ENCODE measurements around the gene ZNF773. TPM values are rescaled to one million over a fixed set of nuclear protein-coding genes. Genes with fewer than 3 reads are reported as not detected.

Gene ZNF773
- polyA plus RNA-seq, 3 donors = 11.4 to 17.0 (median 16.0) TPM

DNA sequence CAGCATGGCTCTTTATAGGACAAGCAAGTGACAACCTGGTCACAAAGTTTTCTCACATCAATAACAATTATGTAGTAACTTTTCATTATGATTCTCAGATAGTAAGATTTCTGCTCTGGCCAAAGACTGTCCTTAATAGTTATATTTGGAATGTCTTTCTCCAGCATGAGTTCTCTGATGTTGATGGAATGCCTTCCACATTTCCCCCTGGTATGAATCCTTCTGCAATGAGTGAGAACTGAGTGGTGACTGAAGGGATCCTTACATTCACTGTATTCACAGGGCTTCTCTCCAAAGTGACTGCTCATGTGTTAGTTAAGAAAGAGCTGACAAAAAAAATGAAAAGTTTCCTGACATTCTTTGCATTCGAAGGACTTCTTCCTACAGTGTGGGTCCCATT lies 46.8 kb downstream of the ZNF773 start:
- DNase-seq = no peak

DNA sequence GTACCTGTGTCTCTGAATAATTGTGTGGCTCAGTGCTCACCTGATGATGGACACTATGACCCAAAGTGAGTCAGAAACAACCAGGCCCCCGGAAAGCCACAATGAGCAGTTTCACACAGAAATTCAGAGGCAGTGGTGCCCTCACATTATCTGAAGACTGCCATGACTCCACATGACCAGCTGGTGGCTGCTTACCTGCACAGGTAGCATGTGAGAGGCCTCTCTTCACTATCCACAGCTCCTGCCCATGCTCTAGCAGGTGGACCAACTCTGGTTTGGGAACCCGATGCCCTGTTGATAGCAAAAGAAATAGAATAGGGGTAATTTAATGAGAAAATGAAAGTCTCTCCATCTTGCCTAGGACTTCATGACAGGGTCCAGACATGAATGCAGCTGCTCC lies 52.7 kb downstream of the ZNF773 start:
- DNase-seq = no peak

DNA sequence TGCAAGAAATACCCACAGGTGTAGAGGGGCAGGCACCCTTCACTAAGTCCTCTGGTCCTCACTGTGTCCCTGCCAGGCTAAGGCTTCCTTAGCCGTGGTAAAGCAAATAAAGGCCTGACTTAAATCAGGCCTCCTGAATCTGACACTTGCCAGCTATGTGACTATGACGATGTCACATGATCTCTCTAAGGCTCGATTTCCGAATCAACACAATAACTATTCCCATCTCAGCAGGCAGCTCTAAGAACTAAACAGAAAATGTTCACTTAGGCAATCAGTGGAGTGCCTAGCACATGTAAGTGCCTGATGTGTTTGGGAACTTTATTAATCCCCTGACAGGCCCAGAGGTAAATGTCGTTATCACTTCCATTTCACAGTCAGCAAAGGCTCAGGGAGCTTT lies 57.9 kb downstream of the ZNF773 start:
- DNase-seq = no peak

Other genes starting within 250 kb of the ZNF773 start
- gene ZNF460, start 219.5 kb upstream of the ZNF773 start, polyA plus RNA-seq (ENCODE audit: insufficient read length in 3 of 3) = 1 to 10 TPM; 2.4 to 4.9 (median 4.7) TPM
- gene ZNF543, start 179.5 kb upstream of the ZNF773 start, polyA plus RNA-seq (ENCODE audit: insufficient read length in 3 of 3) = 10 to 100 TPM in 1 of 3 donors, 1 to 10 TPM in 2; 7.4 to 10.4 (median 9.9) TPM
- 10 to 100 TPM; 15.1 to 20.2 (median 17.6) TPM for gene ZNF304, start 148.7 kb upstream of the ZNF773 start, polyA plus RNA-seq (ENCODE audit: insufficient read length in 3 of 3)
- 10 to 100 TPM; 15.7 to 18.1 (median 17.8) TPM for gene TRAPPC2B, start 136.4 kb upstream of the ZNF773 start, polyA plus RNA-seq (ENCODE audit: insufficient read length in 3 of 3)
- 1 to 10 TPM; 5.6 to 9.7 (median 9.0) TPM for gene ZNF547, start 136.4 kb upstream of the ZNF773 start, polyA plus RNA-seq (ENCODE audit: insufficient read length in 3 of 3)
- gene ZNF548, start 110.1 kb upstream of the ZNF773 start, polyA plus RNA-seq (ENCODE audit: insufficient read length in 3 of 3) = 10 to 100 TPM; 17.9 to 40.9 (median 28.8) TPM
- gene ZNF17, start 88.8 kb upstream of the ZNF773 start, polyA plus RNA-seq (ENCODE audit: insufficient read length in 3 of 3) = 10 to 100 TPM in 2 of 3 donors, 1 to 10 TPM in 1; 9.5 to 17.1 (median 12.9) TPM
- 10 to 100 TPM in 2 of 3 donors, 1 to 10 TPM in 1; 8.9 to 20.2 (median 13.3) TPM for gene ZNF749, start 64.6 kb upstream of the ZNF773 start, polyA plus RNA-seq (ENCODE audit: insufficient read length in 3 of 3)
- gene VN1R1, start 42.8 kb upstream of the ZNF773 start, polyA plus RNA-seq (ENCODE audit: insufficient read length in 3 of 3) = 1 to 10 TPM; 1.9 to 7.8 (median 5.3) TPM
- 10 to 100 TPM; 18.9 to 33.1 (median 25.2) TPM for gene ZNF772, start 22.4 kb upstream of the ZNF773 start, polyA plus RNA-seq (ENCODE audit: insufficient read length in 3 of 3)
- 10 to 100 TPM; 19.3 to 25.2 (median 25.1) TPM for gene ZNF419, start 12.2 kb upstream of the ZNF773 start, polyA plus RNA-seq (ENCODE audit: insufficient read length in 3 of 3)
- gene ZNF549, start 27.4 kb downstream of the ZNF773 start, polyA plus RNA-seq (ENCODE audit: insufficient read length in 3 of 3) = 10 to 100 TPM; 10.8 to 17.9 (median 16.3) TPM
- 10 to 100 TPM; 19.1 to 25.3 (median 20.8) TPM for gene ZNF550, start 59.9 kb downstream of the ZNF773 start, polyA plus RNA-seq (ENCODE audit: insufficient read length in 3 of 3)
- 1 to 10 TPM; 7.7 to 9.5 (median 9.3) TPM for gene ZNF416, start 79.0 kb downstream of the ZNF773 start, polyA plus RNA-seq (ENCODE audit: insufficient read length in 3 of 3)
- gene ZIK1, start 84.2 kb downstream of the ZNF773 start, polyA plus RNA-seq (ENCODE audit: insufficient read length in 3 of 3) = 10 to 100 TPM; 19.7 to 21.0 (median 20.8) TPM
- gene ZNF530, start 99.9 kb downstream of the ZNF773 start, polyA plus RNA-seq (ENCODE audit: insufficient read length in 3 of 3) = 1 to 10 TPM; 4.6 to 7.7 (median 6.7) TPM
- 10 to 100 TPM; 25.9 to 30.7 (median 27.7) TPM for gene ZNF134, start 114.3 kb downstream of the ZNF773 start, polyA plus RNA-seq (ENCODE audit: insufficient read length in 3 of 3)
- gene ZNF211, start 133.2 kb downstream of the ZNF773 start, polyA plus RNA-seq (ENCODE audit: insufficient read length in 3 of 3) = 10 to 100 TPM; 29.8 to 52.6 (median 38.6) TPM
- under 1 TPM in 1 of 3 donors, not detected in 2; 0.24 TPM for gene ZSCAN4, start 169.0 kb downstream of the ZNF773 start, polyA plus RNA-seq (ENCODE audit: insufficient read length in 3 of 3)
- gene ZNF551, start 182.0 kb downstream of the ZNF773 start, polyA plus RNA-seq (ENCODE audit: insufficient read length in 3 of 3) = 10 to 100 TPM; 12.3 to 21.4 (median 17.8) TPM
- gene ZNF154, start 209.3 kb downstream of the ZNF773 start, polyA plus RNA-seq (ENCODE audit: insufficient read length in 3 of 3) = 10 to 100 TPM; 23.9 to 39.4 (median 37.7) TPM
- 10 to 100 TPM; 17.3 to 27.2 (median 20.8) TPM for gene ZNF671, start 227.7 kb downstream of the ZNF773 start, polyA plus RNA-seq (ENCODE audit: insufficient read length in 3 of 3)
- gene ZNF776, start 246.9 kb downstream of the ZNF773 start, polyA plus RNA-seq (ENCODE audit: insufficient read length in 3 of 3) = 10 to 100 TPM; 32.9 to 45.5 (median 40.8) TPM